Activated CD8-positive, alpha-beta memory T cell treated with anti-CD3 and anti-CD28 coated beads, Interleukin-2, amount 50 U/mL, for 1 hour (primary cell): ENCODE data around the gene TCTN2.

ENCODE experiments used
- DNase-seq: peaks from one replicate; pipeline ENCODE4 v3.0.0-alpha.2; 2020; ENCODE audit errors: extremely low read depth

Gene TCTN2

GRCh38 chr12:123686636-123687190 lies 15.8 kb downstream of the TCTN2 start:
- DNase-seq: no peak

- DNase-seq: no peak
These were observed 19.4 kb downstream of the TCTN2 start for GRCh38 chr12:123690191-123690840.

GRCh38 chr12:123696207-123696606 lies 25.3 kb downstream of the TCTN2 start:
- no peak for DNase-seq

GRCh38 chr12:123696646-123697045 lies 25.7 kb downstream of the TCTN2 start:
- no peak for DNase-seq

GRCh38 chr12:123705935-123706334 lies 35.0 kb downstream of the TCTN2 start:
- DNase-seq: no peak

- DNase-seq: no peak
These were observed 36.6 kb downstream of the TCTN2 start for GRCh38 chr12:123707466-123707865.

- no peak for DNase-seq
These were observed 41.9 kb downstream of the TCTN2 start for GRCh38 chr12:123712780-123713319.

GRCh38 chr12:123713398-123713797 lies 42.5 kb downstream of the TCTN2 start:
- no peak for DNase-seq

- no peak for DNase-seq
These were observed 43.1 kb downstream of the TCTN2 start for GRCh38 chr12:123713823-123714585.

- no peak for DNase-seq
These were observed 44.3 kb downstream of the TCTN2 start for GRCh38 chr12:123715195-123715594.

- DNase-seq: no peak
These were observed 46.4 kb downstream of the TCTN2 start for GRCh38 chr12:123717350-123717749.

GRCh38 chr12:123720141-123720814 lies 49.4 kb downstream of the TCTN2 start:
- no peak for DNase-seq

- no peak for DNase-seq
These were observed 50.3 kb downstream of the TCTN2 start for GRCh38 chr12:123721245-123721644.

GRCh38 chr12:123723011-123723410 lies 52.1 kb downstream of the TCTN2 start:
- no peak for DNase-seq

- DNase-seq: no peak
These were observed 52.9 kb downstream of the TCTN2 start for GRCh38 chr12:123723765-123724164.

GRCh38 chr12:123726244-123726643 lies 55.3 kb downstream of the TCTN2 start:
- DNase-seq: no peak

- DNase-seq: no peak
These were observed 56.0 kb downstream of the TCTN2 start for GRCh38 chr12:123726962-123727361.

- DNase-seq: no peak
These were observed 57.0 kb downstream of the TCTN2 start for GRCh38 chr12:123727878-123728277.

- no peak for DNase-seq
These were observed 60.7 kb downstream of the TCTN2 start for GRCh38 chr12:123731596-123731995.

- DNase-seq: no peak
These were observed 61.3 kb downstream of the TCTN2 start for GRCh38 chr12:123732251-123732650.

GRCh38 chr12:123733229-123733628 lies 62.3 kb downstream of the TCTN2 start:
- DNase-seq: no peak

- no peak for DNase-seq
These were observed 63.4 kb downstream of the TCTN2 start for GRCh38 chr12:123734268-123734667.
